A204.1 (cell line): Measurements from ENCODE around the gene AMPD3.

Source experiments
- FAIRE-seq: peaks from 2 replicates; lab custom pipeline; 2012; peaks lifted over from hg19 to GRCh38; lab: Jason Lieb, UNC

The AMPD3 gene

GRCh38 chr11:10488934-10489691, 34.0 kb downstream of the AMPD3 start:
- FAIRE-seq, result no peak

- no peak for FAIRE-seq
Measured at GRCh38 chr11:10490032-10490397, 35.0 kb downstream of the AMPD3 start.

- FAIRE-seq, result no peak
Measured at GRCh38 chr11:10490398-10491241, 35.6 kb downstream of the AMPD3 start.

GRCh38 chr11:10492084-10492483, 37.0 kb downstream of the AMPD3 start:
- FAIRE-seq, result no peak

- FAIRE-seq, result no peak
Measured at GRCh38 chr11:10493041-10493663, 38.1 kb downstream of the AMPD3 start.

- FAIRE-seq, result no peak
Measured at GRCh38 chr11:10494636-10495463, 39.8 kb downstream of the AMPD3 start.

GRCh38 chr11:10495464-10495786, 40.4 kb downstream of the AMPD3 start:
- FAIRE-seq, result no peak

- FAIRE-seq, result no peak
Measured at GRCh38 chr11:10496296-10496936, 41.4 kb downstream of the AMPD3 start.

- FAIRE-seq, result no peak
Measured at GRCh38 chr11:10497371-10498021, 42.4 kb downstream of the AMPD3 start.

- FAIRE-seq, result no peak
Measured at GRCh38 chr11:10498022-10498400, 42.9 kb downstream of the AMPD3 start.

GRCh38 chr11:10498426-10499250, 43.6 kb downstream of the AMPD3 start:
- no peak for FAIRE-seq

GRCh38 chr11:10499452-10499851, 44.4 kb downstream of the AMPD3 start:
- no peak for FAIRE-seq

- FAIRE-seq, result no peak
Measured at GRCh38 chr11:10499874-10500601, 45.0 kb downstream of the AMPD3 start.

- no peak for FAIRE-seq
Measured at GRCh38 chr11:10500757-10501684, 46.0 kb downstream of the AMPD3 start.

- no peak for FAIRE-seq
Measured at GRCh38 chr11:10502065-10502680, 47.1 kb downstream of the AMPD3 start.

- no peak for FAIRE-seq
Measured at GRCh38 chr11:10502770-10503169, 47.7 kb downstream of the AMPD3 start.

- no peak for FAIRE-seq
Measured at GRCh38 chr11:10503221-10503620, 48.2 kb downstream of the AMPD3 start.

GRCh38 chr11:10503777-10504480, 48.9 kb downstream of the AMPD3 start:
- no peak for FAIRE-seq
